KMS-11 (cell line): Measurements from ENCODE around the gene PRDM15.

ENCODE experiments used
- H2AFZ ChIP-seq: fragments of 200-600 bp; sonication (generic); 2 replicates; pipeline ENCODE4 v1.6.1; 2016; ENCODE audit warnings: antibody characterized with exemption, mixed run types, low read depth
- H3K27ac ChIP-seq: fragments of 200-600 bp; sonication (generic); 2 replicates; pipeline ENCODE4 v1.6.1; 2016; ENCODE audit warnings: mild to moderate bottlenecking, mixed run types
- H3K27me3 ChIP-seq: fragments of 200-600 bp; sonication (generic); 2 replicates; pipeline ENCODE4 v1.6.1; 2017; ENCODE audit warnings: mild to moderate bottlenecking, low read depth, mixed run types, moderate library complexity; ENCODE audit not compliant: insufficient read depth
- H3K36me3 ChIP-seq: fragments of 200-600 bp; sonication (generic); 2 replicates; pipeline ENCODE4 v1.6.1; 2017; ENCODE audit warnings: mild to moderate bottlenecking, mixed run types; ENCODE audit not compliant: insufficient read depth
- H3K4me1 ChIP-seq: fragments of 200-600 bp; sonication (generic); 2 replicates; pipeline ENCODE4 v1.6.1; 2016; ENCODE audit warnings: mild to moderate bottlenecking, low read depth, mixed run types; ENCODE audit not compliant: poor library complexity, severe bottlenecking
- H3K4me2 ChIP-seq: fragments of 200-600 bp; sonication (generic); 2 replicates; pipeline ENCODE4 v1.7.0; 2016; ENCODE audit warnings: mild to moderate bottlenecking, mixed run types
- H3K4me3 ChIP-seq: fragments of 200-600 bp; sonication (generic); IDR thresholded peaks from 2 replicates; pipeline ENCODE4 v1.6.1; 2017; ENCODE audit warnings: low read depth, low read length, mixed read lengths; ENCODE audit not compliant: insufficient read depth
- H3K79me2 ChIP-seq: fragments of 200-600 bp; sonication (generic); 2 replicates; pipeline ENCODE4 v1.6.1; 2016; ENCODE audit warnings: low read depth, mixed run types; ENCODE audit not compliant: insufficient read depth
- H3K9ac ChIP-seq: fragments of 200-600 bp; sonication (generic); 2 replicates; pipeline ENCODE4 v1.6.1; 2016; ENCODE audit warnings: mild to moderate bottlenecking, mixed run types
- H4K20me1 ChIP-seq: fragments of 200-600 bp; sonication (generic); 2 replicates; pipeline ENCODE4 v1.6.1; 2016; ENCODE audit warnings: mild to moderate bottlenecking, mixed run types; ENCODE audit not compliant: insufficient read depth
- CTCF ChIP-seq: fragments of 200-600 bp; sonication (generic); conservative IDR thresholded peaks from 2 replicates; pipeline ENCODE4 v1.6.1; 2017; ENCODE audit warnings: low read depth, mild to moderate bottlenecking, antibody characterized with exemption, low read length, moderate library complexity, mixed read lengths

Gene PRDM15

GRCh38 chr21:41863439-41863740 lies 15.8 kb downstream of the PRDM15 start:
- no peaks in the 10 kb centered on the region for H3K27me3 ChIP-seq
- no peaks in the 10 kb centered on the region for H4K20me1 ChIP-seq
- no peak overlapping the region for H3K4me3 ChIP-seq
- no peak overlapping the region for H3K9ac ChIP-seq
- TF ChIP-seq CTCF: no peak
- H3K4me2 ChIP-seq: no peak overlapping the region
- no peak overlapping the region for H2AFZ ChIP-seq
- no peaks in the 10 kb centered on the region for H3K79me2 ChIP-seq
- H3K27ac ChIP-seq: no peak overlapping the region
- peaks cover 36% of the 10 kb centered on the region for H3K4me1 ChIP-seq
- no peaks in the 10 kb centered on the region for H3K36me3 ChIP-seq

- Histone ChIP-seq H3K79me2 (no peaks in the 10 kb centered on the region), H3K4me2 (no peak overlapping the region), H2AFZ (no peak overlapping the region), H3K27me3 (no peaks in the 10 kb centered on the region), H3K36me3 (no peaks in the 10 kb centered on the region), H4K20me1 (no peaks in the 10 kb centered on the region), H3K27ac (no peak overlapping the region), H3K9ac (no peak overlapping the region), H3K4me3 (no peak overlapping the region), H3K4me1 (peaks cover 22% of the 10 kb centered on the region)
- TF ChIP-seq CTCF: no peak
These were observed 17.2 kb downstream of the PRDM15 start for GRCh38 chr21:41861987-41862386.

GRCh38 chr21:41861255-41861654 lies 17.9 kb downstream of the PRDM15 start:
- no peak for TF ChIP-seq CTCF
- H3K36me3 ChIP-seq: no peaks in the 10 kb centered on the region
- no peaks in the 10 kb centered on the region for H3K27me3 ChIP-seq
- no peak overlapping the region for H2AFZ ChIP-seq
- H4K20me1 ChIP-seq: no peaks in the 10 kb centered on the region
- no peak overlapping the region for H3K4me2 ChIP-seq
- H3K9ac ChIP-seq: no peak overlapping the region
- no peak overlapping the region for H3K27ac ChIP-seq
- H3K79me2 ChIP-seq: no peaks in the 10 kb centered on the region
- H3K4me3 ChIP-seq: no peak overlapping the region
- H3K4me1 ChIP-seq: peaks cover 18% of the 10 kb centered on the region

- Histone ChIP-seq H2AFZ (no peak overlapping the region), H3K9ac (no peak overlapping the region), H3K4me3 (no peak overlapping the region), H3K79me2 (no peaks in the 10 kb centered on the region), H3K36me3 (no peaks in the 10 kb centered on the region), H3K27me3 (no peaks in the 10 kb centered on the region), H3K27ac (no peak overlapping the region), H4K20me1 (no peaks in the 10 kb centered on the region), H3K4me1 (peaks cover 4% of the 10 kb centered on the region), H3K4me2 (no peak overlapping the region)
- no peak for TF ChIP-seq CTCF
These were observed 19.7 kb downstream of the PRDM15 start for GRCh38 chr21:41859297-41859980.
